Activated B cell treated with CpG ODN at 0.5 μM for 24 hours (primary cell): ENCODE measurements around the gene LUC7L. TPM values are rescaled to one million over a fixed set of nuclear protein-coding genes. Genes with fewer than 3 reads are reported as not detected.
"Not testable (repeated sequence)": the region's sequence is repeated elsewhere in the genome, so short reads cannot be mapped to it uniquely, and the experiment has no call there.

Experiments used
- ATAC-seq: fragments of 200-7000 bp; cut with Tn5 transposase; one replicate; pipeline ENCODE4 v1.10.0; 2021; ENCODE audit warnings: low read depth, mild to moderate bottlenecking, moderate library complexity
- CTCF ChIA-PET: fragments of 350-600 bp; sonication (Branson Sonifier 250); formaldehyde crosslinking; loops from one replicate; lab custom pipeline; 2021; ENCODE audit warnings: antibody characterized with exemption; lab: Charles Lee
- POLR2A ChIA-PET: fragments of 350-600 bp; sonication (Branson Sonifier 250); formaldehyde crosslinking; loops from one replicate; lab custom pipeline; 2021; ENCODE audit warnings: antibody characterized with exemption; lab: Charles Lee
- DNase-seq: peaks from one replicate; pipeline ENCODE4 v3.0.0; 2022
- H3K27ac Mint-ChIP-seq: one replicate; pipeline ENCODE4 v1.8.0; 2020; ENCODE audit warnings: mixed read lengths
- H3K27me3 Mint-ChIP-seq: one replicate; pipeline ENCODE4 v1.8.0; 2021; ENCODE audit warnings: mixed read lengths
- H3K36me3 Mint-ChIP-seq: one replicate; pipeline ENCODE4 v1.8.0; 2021; ENCODE audit warnings: low read depth, mixed read lengths
- H3K4me1 Mint-ChIP-seq: one replicate; pipeline ENCODE4 v1.8.0; 2021; ENCODE audit warnings: mixed read lengths
- H3K4me3 Mint-ChIP-seq: one replicate; pipeline ENCODE4 v1.8.0; 2020; ENCODE audit warnings: mild to moderate bottlenecking, mixed read lengths
- H3K9me3 Mint-ChIP-seq: one replicate; pipeline ENCODE4 v1.8.0; 2020; ENCODE audit warnings: mixed read lengths
- intact Hi-C: fragments of 100-400 bp; cut with micrococcal nuclease; formaldehyde crosslinking; loops from one replicate; pipeline ENCODE4 v1.15.1; 2024
- total RNA-seq: library from RNA; stranded (reverse); gene quantifications from 2 replicates; pipeline ENCODE4 v1.2.3, GENCODE V29; 2022
- TF ChIP-seq, protein P1 (sequence below): fragments of 200-600 bp; IDR thresholded peaks from one replicate; pipeline ENCODE4 v1.8.0; 2022; ENCODE audit warnings: antibody characterized with exemption, mild to moderate bottlenecking

Gene LUC7L
- total RNA-seq, 1 donor from 2014 or later = 100 TPM

GRCh38 chr16:159136-159849 is 70.0 kb downstream of the LUC7L start:
- no peak overlapping the region for H3K27ac Mint-ChIP-seq
- peaks cover 8% of the 10 kb centered on the region for H3K4me1 Mint-ChIP-seq
- ATAC-seq (no peak), DNase-seq (no peak)
- TF ChIP-seq, protein P1, sequence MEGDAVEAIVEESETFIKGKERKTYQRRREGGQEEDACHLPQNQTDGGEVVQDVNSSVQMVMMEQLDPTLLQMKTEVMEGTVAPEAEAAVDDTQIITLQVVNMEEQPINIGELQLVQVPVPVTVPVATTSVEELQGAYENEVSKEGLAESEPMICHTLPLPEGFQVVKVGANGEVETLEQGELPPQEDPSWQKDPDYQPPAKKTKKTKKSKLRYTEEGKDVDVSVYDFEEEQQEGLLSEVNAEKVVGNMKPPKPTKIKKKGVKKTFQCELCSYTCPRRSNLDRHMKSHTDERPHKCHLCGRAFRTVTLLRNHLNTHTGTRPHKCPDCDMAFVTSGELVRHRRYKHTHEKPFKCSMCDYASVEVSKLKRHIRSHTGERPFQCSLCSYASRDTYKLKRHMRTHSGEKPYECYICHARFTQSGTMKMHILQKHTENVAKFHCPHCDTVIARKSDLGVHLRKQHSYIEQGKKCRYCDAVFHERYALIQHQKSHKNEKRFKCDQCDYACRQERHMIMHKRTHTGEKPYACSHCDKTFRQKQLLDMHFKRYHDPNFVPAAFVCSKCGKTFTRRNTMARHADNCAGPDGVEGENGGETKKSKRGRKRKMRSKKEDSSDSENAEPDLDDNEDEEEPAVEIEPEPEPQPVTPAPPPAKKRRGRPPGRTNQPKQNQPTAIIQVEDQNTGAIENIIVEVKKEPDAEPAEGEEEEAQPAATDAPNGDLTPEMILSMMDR = no peak
- H3K9me3 Mint-ChIP-seq = no peaks in the 10 kb centered on the region
- peaks cover 35% of the 10 kb centered on the region for H3K27me3 Mint-ChIP-seq
- CTCF ChIA-PET = no interaction called here
- no peaks in the 10 kb centered on the region for H3K36me3 Mint-ChIP-seq
- POLR2A ChIA-PET = interaction anchor here (0.6 kb wide), 1 partner anchor 17 kb away, joined by 3 read pairs; no protein-coding TSS in a partner anchor
- H3K4me3 Mint-ChIP-seq = no peak overlapping the region
- intact Hi-C loops = no loop called here

- CTCF ChIA-PET = no interaction called here
These were observed 74.2 kb downstream of the LUC7L start for GRCh38 chr16:155031-155398.

GRCh38 chr16:154217-155030 is 74.8 kb downstream of the LUC7L start:
- peaks cover 9% of the 10 kb centered on the region for H3K4me1 Mint-ChIP-seq
- CTCF ChIA-PET = no interaction called here
- POLR2A ChIA-PET = no interaction called here
- ATAC-seq = peak; percentile 57
- TF ChIP-seq, protein P1 = no peak
- intact Hi-C loops = no loop called here
- no peak overlapping the region for H3K27ac Mint-ChIP-seq
- H3K36me3 Mint-ChIP-seq = no peaks in the 10 kb centered on the region
- DNase-seq = peak; percentile 31
- peaks cover 35% of the 10 kb centered on the region for H3K27me3 Mint-ChIP-seq
- no peaks in the 10 kb centered on the region for H3K9me3 Mint-ChIP-seq
- peak overlapping the region; percentile 78 for H3K4me3 Mint-ChIP-seq

More at GRCh38 chr16:155031-155398, 74.2 kb downstream of the LUC7L start:
- DNase-seq (no peak), ATAC-seq (no peak)
- TF ChIP-seq, protein P1 = no peak
- no peaks in the 10 kb centered on the region for H3K9me3 Mint-ChIP-seq
- peak overlapping the region; percentile 78 for H3K4me3 Mint-ChIP-seq
- POLR2A ChIA-PET = no interaction called here
- intact Hi-C loops = no loop called here
- H3K4me1 Mint-ChIP-seq = peaks cover 9% of the 10 kb centered on the region
- no peaks in the 10 kb centered on the region for H3K36me3 Mint-ChIP-seq
- H3K27me3 Mint-ChIP-seq = peaks cover 31% of the 10 kb centered on the region
- no peak overlapping the region for H3K27ac Mint-ChIP-seq

DNA sequence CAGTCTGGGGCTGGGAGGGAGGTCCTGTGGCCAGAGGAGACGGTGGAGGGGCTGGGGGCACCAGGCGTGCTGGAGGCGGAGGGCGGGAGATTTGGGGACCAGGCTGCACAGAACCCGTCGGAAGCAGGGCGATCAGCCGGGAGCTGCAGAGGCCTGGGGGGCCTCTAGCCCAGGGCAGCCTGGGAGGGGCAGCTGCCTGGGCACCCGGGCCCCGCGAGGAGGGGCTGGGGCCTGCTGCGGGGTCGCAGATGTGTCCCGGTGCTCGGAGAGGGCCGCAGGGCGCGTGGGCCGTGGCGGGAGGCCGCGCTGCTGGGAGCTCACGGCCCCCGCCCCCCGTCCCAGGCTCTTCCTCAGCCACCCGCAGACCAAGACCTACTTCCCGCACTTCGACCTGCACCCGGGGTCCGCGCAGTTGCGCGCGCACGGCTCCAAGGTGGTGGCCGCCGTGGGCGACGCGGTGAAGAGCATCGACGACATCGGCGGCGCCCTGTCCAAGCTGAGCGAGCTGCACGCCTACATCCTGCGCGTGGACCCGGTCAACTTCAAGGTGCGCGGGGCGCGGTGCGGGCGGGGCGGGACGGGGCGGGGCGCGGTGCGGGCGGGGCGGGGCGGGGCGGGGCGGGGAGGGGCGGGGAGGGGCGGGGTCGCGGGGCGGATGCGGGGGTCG is 75.6 kb downstream of the LUC7L start:
- H3K9me3 Mint-ChIP-seq, POLR2A ChIA-PET, DNase-seq, H3K36me3 Mint-ChIP-seq, intact Hi-C loops, CTCF ChIA-PET, H3K4me1 Mint-ChIP-seq, H3K27ac Mint-ChIP-seq, H3K4me3 Mint-ChIP-seq: not testable (repeated sequence)
- peak; percentile 57 for ATAC-seq
- H3K27me3 Mint-ChIP-seq = peaks cover 37% of the 10 kb centered on the region

- intact Hi-C loops, H3K9me3 Mint-ChIP-seq, H3K36me3 Mint-ChIP-seq, POLR2A ChIA-PET, H3K4me1 Mint-ChIP-seq, DNase-seq, CTCF ChIA-PET, H3K4me3 Mint-ChIP-seq, H3K27ac Mint-ChIP-seq, ATAC-seq: not testable (repeated sequence)
- H3K27me3 Mint-ChIP-seq = peaks cover 35% of the 10 kb centered on the region
These were observed 76.1 kb downstream of the LUC7L start for GRCh38 chr16:153129-153521.
